CD4-positive, alpha-beta T cell treated with Interleukin-17A for 4 hours (primary cell): Measurements from ENCODE around the gene BIN1.

Experiments
- DNase-seq: peaks from one replicate; pipeline ENCODE4 v3.0.0-alpha.2; 2020; ENCODE audit warnings: mixed read lengths

Gene BIN1

DNA sequence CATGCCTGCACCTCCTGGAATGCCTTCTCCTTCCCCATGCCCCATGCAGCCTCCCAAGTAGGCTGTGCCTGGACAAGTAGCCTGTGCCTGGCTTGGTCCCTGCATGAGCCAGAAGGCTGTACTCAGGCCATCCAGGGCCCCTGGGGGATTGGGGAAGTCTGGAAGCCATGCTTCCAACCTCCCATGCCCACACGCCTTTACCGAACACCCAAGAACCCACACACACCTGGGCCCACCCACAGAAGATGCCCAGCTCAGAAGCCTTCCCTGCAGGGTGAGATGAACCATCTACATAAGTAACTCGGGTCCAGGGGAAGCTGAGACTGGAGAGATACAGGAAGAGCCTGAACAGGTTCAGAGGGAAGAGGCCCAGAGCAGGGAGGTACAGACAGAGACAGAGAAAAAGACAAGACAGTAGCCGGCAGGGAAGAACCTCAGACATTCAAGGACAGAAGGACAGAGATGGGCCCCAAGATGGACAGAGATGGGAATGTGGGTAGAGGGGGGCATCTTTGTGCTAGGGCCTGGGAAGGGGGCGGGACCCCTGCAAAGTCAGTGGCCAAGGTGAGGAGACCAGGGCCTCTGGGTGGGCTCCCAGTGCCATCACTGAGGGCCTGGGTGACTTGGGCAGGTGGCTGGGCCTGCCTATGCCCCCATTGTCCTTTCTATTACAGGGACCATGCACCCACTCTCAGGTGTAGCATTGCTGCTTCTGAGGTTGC lies 4.3 kb downstream of the BIN1 start:
- no peak for DNase-seq

DNA sequence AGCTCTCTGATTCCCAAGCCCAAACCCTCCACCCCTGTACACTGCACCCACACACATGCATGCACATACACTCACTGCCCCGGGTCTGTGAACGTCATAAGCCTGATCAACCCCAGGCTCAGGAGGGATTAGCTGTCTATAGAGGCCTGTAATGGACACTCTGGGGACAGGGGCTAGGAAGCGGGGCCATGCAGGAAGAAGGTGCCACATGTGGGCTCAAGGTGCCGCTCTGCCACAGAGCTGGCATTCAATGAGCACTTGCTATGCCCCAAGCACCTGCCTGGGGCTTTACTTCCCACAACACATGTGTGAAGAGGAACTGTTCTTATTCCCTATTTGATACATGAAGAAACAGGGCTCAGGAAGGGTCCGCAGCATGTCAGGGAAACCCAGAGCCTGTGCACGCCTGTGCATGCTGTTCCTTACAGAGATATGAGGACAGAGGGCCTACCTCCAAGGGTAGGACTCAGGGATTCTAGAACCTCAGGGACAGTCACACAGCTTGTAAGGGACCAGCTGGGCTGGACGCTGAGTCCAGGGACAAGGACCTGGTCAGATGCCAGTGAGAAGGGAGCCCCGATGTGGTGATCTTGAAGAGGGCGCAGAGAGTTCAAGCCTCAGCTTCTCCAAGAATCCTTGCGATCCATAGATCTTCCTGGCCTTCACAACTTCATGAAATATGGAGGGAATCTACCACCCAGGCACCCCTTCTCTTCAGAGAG lies 5.0 kb downstream of the BIN1 start:
- DNase-seq: no peak

DNA sequence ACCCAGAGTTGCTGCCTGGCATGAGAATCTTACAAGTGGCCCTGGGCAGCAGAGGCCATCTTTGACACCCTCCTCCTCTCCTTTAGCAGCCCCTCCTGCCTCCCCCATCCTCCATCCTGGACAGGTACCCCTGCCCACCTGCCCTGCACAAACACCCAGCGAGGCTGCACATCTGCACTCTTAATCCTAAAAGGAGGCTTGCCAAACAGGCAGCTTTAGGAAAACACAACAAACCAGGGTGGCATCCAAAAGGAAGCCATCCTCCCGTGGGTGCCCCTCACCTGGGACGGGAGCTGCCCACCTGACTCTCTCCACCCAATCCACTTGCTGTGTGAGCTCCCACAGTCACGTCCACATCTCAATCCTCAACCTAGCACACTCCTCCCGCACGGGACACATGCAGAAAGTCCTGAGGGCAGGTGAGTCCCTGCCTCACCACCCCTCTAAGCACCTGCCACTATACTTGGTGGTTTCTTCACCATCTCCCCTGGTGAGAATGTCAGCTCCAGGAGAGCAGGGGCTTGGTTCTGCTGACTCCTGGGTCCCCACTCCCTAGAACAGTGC lies 5.8 kb downstream of the BIN1 start:
- no peak for DNase-seq

DNA sequence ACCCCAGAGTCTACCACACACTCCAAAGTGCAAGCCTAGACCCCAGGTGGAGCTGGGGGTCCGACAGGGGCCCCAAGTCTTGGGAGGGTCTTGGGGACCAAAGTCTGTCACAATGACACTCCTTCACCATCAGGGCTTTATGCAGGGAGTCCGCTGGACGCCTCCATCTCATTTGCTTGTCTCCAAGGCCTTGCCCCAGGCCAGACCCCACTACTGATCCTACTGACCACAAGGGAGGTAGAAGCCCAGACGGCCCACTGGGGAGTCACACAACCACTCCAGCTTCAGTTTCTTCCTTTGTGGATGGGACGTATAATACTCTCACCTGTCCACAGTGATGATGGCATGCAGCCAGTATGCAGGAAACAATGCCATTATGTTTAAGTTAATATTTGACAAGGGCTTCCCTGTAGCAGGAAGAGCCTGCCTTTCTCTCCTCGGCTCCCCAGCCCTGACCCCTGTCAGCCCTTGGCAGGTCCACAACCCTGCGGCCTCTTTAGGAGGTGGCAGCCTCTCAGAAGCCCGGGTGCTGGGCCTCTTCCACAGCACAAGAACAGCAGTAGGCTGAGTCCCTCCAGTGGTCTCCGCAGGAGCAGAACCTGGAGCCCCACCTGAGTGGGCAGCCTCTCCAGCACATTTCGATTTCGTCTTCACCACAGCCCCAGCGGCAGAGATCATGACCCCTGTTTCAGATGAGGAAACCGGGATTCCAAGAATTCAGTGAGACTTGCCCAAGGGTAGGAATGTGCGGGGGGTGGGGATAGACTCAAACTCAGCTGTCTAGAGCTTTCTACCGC lies 6.5 kb downstream of the BIN1 start:
- DNase-seq: no peak

DNA sequence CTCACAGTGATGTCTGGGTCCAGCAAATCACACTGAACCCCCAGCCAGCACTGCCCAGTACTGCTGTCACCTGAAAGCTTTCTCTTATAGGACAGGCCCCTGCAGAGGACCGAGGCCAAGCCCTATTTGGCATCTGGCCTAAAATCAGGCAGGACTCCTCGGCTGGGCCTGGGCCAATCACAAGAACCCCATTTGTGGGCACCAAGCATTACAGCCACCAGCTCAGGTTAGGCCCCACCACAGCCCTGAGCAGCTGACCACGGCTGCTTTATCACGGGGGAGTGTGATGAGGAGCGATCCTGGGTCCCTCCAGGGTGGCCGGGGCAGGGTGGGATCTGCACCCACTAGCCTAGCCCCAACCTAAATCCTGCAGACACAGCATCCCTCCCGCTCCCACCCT lies 8.2 kb downstream of the BIN1 start:
- no peak for DNase-seq

DNA sequence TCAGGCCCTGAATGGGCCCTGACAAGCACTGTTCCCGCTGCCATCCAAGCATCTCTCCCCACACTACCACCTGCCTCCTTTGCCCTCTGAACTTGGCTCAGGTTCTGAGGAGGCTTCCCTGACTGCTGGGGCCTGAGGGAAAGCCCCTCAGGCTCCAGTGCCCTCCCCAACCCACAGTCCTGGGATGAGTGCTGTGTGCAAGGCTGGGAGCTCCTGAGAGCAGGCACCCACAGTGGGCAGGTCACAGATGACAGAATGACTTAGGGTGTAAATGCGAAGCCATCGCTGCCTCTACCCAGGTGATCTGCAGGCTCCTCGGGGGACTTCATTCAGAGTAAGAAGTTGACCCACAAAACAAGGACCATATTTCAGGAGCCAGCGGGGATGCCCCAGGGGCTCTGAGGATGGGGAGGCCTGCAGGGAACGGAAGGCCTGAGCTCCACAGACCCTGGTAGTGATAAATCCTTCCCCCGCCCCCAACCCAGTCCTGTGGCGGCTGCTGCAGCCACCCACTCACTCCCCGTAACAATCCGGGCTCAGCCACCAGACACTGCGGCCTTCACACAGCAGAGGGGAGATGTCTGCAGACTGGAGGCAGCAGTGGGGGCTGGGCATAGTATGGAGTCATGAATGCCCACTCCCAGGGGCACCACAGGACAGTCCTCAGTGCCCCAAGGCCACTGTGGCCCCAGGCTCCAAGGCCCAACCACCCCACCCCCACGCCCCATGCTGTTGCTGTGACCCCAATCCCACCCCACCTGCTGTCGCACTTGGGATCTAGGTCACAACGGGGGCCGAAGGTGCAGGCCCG lies 8.9 kb downstream of the BIN1 start:
- DNase-seq: no peak

DNA sequence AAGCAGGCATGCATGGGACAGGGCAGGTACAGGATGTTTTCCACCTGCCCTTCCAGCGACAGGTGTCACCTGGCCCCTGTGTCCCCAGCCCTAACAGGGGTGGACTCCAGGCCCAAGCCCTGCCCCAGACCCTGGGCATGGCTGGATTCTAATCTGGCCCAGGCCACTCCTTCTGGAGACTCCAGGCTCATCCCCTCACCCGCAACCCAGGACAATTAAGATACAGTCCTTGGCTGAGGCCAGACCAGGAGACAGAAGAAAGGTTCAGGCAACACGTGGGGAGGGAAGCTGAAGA lies 9.5 kb downstream of the BIN1 start:
- no peak for DNase-seq

DNA sequence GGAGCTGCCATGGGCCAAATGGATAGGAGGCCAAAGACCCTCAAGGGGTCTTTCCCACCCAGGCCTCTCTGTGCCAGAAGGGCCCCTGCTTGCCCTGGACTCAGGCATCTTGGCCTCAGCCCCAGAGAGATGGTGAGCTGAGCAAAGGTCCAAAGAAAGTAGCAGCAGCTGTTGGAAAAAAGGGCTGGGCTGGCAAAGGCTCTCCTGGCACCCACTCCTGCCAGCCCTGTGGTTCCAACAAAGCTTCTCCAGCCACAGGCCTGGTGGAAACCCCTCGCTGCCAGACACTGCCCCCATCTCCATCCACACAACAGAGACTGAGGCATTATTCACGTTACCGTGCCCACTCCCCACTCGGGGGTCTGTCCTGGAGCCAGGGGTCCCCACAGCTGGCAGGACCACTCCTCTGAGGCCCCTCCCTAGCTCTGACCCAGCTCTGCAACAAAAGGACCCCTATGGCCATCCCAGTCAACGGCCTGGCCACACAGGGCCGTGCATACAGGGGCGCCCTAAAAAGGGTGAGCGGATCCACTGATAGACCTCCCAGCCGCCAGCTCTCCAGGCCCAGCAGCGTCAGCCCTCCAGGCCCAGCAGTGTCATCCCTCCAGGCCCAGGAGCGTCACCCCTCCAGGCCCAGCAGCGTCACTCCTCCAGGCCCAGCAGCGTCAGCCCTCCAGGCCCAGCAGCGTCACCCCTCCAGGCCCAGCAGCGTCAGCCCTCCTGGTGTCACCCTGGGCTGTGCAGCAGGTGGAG lies 10.1 kb downstream of the BIN1 start:
- DNase-seq: no peak

DNA sequence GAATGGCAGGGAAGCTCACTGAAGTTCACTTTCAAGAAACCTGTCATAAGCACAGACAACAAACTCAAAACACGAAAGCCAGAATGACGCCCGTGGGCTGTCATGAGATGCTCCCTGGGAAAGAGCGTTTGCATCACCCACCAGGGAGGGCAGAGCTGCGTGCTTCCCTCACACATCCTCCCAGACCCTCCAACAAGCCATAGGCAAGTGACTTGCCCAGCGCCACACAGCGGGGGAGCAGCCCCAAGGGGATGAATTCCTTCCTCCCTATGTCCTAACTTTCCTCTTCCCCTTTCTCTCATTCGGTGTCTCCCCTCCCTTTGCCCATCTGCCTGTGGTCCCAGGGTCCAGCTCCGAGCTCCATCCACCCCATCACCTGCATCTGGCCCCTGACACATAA lies 10.7 kb downstream of the BIN1 start:
- DNase-seq: no peak

DNA sequence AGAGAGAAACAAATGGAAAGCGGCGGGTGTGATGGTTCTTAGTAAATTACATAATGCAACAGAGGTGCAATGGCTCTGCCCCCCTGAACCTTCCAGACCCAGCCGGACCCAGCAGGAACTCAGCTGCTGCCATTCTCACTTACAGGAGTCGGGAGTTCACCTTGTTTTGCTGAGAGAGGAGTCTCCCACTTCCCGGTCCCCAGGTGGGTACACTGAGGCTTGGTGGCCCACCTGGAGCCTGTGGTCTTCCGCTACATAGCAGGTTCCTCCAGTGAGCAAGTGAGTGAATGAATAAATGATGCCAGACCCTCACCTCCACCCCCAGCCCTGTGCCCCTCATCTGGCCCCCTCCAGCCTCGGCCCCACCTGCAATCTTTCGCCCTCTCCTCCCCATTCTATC lies 11.2 kb downstream of the BIN1 start:
- no peak for DNase-seq

DNA sequence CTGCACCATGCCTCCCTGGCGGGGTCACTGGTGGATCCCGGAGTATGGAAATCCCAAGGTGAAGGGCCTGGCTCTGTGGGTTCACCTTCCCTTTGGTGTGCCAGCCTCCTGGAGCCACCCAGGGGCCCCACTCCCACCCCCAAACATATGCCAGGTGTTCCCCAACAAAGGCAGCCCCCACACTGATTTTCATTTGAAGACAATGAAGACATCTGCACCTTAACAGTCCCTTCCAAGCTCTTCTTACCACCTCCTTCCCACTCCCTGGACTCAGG lies 11.7 kb downstream of the BIN1 start:
- DNase-seq: no peak

DNA sequence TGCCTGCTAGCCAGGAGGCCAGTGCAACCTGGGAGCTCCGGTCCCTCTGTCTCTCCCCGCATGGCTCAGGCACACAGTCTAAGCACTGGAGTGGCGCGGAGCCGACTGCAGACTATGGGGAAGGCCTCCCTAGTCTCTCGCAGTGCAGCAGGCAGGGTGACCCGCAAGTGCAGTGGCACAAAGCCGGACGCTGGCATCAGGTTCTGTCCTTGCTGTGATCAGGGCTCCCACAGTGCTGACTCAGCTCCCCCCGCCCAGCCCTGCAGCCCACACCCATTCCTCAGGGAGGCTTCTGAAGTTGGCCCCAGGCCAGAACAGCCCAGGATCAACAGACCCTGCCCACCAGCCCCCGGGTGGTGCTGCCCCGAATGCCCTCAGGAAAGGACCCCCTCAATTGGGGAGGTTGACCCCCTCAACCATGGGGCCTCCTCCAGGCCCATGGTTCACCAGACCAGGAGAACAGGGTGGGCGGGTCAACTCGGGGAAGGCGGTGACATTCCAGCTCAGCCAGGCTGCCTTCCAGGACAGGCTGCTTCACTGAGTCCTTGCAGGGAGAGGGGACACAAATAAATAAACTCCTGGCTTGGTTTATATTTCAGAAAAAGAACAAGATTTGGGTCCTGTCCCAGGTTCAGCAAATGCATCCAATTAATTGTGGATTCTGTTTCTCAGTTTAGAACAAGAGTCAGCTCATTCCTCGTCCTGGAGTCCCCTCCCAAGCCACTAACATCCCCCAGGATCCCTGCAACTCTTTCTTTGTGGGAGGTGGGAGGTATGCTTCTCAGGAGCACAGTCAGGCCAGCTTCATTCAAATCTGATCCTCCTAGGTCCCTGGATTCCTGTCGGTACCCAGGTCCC lies 12.2 kb downstream of the BIN1 start:
- no peak for DNase-seq

DNA sequence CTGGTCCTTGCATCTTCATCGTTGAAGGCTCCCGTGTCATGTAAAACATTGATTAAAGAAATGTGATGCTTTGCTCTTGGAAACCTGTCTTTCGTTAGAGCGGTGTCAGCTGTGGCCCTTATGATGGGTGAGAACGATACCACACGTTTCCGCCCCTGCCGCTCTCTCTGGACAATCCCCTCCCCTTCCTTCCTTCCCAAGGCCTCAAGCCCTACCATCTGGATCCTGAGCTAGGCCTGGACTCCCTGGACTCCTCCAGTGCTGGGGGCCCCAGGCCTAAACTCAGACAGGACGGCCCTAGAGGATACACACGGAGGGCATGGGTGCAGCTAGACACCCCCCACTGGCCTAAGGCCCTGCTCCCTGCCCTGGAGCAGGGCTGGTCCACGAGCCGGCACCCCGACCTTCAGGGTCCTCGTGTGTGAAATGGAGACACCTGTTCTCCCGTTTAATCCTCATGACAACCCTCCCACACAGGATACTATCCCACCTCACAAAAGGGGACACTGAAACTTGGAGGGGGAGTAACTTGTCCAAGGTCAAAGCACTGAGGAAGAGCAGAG lies 13.2 kb downstream of the BIN1 start:
- no peak for DNase-seq

DNA sequence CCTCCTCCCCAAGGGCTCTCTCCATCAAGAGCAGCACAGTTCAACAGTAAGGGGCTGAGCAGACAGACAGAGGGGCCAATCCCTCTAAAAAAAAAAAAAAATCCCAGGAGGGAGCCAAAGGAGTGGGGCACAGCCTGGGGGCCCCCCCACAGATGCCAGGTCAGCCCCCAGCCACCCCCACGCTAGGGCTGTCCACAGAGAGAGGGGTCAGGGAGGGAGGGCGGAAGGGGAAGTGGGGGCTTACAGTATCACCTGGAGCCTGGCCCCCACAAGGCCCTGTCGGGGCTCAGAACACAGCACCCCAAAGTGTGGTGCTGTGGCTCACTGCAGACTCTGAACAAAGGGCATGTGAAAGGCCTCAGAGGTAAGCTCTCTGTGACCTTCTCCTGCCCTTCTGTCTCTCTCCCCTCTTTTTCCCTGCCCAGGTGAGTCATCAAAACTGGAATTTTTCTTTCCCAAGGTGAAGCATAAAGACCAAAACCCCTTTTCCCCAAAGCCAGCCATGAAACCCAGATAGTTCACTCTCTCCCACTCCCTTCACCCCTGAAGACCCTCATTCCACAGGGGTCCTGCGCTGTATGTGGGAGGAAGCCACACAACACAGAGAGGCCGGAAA lies 13.9 kb downstream of the BIN1 start:
- no peak for DNase-seq

DNA sequence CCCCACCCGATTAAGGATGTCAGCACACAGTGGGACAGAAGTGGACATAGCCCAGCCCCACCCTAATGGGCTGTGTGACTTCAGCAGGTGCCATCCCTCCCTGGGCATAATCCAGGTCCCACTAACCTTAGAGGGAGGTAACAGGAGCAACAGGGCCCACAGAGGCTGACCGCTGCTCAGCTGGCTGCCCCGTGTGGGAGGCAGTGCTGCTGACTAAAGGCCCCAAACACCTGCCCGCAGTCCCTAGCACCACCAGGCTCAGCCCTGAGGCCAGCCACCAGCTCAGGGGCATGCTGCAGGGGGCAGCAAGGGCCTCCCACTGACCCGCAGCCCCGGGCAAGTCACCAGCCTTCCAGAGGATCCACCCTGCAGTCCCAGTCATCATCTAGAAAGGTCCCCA lies 14.6 kb downstream of the BIN1 start:
- DNase-seq: no peak

DNA sequence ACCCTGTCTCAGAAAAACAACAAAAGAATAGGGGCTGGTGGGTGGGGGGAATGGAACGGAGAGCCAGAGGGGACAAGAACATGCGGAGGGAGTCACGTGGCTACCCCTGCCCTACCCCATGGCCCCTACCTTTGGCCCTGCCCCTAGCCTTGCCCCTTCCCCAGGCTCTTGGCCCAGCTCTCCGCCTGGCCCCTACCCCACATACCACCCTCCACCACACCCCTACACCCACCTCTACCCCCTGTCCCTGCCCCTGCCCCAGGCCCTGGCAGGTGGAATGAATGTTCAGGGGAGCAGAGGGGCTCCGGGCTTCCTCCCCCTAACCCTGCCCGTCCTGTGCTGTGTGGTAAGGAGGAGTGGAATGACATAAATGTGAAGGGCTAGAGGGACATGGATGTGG lies 15.1 kb downstream of the BIN1 start:
- DNase-seq: no peak

DNA sequence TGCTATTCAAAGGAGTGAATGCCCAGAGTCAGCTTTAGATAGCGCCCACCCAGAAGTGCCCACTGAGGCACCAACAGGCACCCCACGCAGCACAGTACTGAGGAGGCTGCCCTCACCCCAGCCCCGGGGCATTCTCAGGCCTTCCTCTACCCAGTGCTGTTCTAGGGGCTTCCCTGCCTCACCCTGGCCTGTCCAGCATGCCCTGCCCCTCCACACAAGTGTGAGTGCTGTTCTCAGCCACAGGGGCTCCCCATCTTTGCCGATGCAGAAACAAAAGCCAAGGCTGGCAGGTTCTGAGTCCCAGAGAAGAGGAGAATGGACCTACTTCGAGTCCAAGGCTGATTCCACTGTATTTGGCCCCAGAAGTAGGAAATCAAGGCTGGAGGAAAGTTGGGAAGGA lies 15.8 kb downstream of the BIN1 start:
- no peak for DNase-seq

DNA sequence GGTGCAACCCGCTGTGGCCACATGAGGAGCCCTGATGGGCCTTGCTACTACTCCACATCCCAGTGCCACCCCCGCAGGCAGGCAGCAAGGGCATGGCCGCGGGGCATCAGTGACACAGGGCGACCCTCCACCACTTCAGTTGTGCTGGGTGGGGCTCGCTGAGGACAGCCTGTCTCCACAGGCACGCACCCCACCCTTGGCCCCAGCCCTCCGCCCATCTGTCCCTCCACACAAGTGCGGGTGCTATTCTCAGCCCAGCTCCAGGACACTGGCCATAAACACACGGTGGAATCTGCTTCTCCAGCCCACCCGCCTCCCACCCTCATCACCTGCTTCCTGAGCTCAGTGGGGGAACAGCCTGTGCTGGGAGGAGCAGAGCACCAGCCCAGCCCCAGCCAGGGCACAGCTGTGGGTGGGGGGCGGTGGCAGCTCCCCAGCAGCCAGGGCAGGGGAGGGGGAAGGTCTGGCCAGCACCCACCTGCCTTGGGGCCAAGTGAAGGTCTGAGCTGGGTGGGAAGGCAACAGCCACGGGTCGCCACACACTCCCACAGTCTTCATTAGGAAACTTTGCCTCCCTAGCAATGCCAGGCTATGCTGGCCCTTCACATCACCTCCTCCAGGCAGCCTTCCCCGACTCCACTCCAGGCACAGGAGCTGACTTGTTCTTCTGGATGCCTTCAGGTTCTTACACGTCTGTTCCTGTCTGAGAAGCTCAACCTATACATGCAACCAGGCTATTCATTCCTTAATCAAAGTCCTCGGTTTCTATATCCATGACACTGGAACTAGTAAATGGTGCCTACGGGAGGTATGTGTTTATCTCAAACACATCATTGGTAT lies 16.5 kb downstream of the BIN1 start:
- DNase-seq: no peak

DNA sequence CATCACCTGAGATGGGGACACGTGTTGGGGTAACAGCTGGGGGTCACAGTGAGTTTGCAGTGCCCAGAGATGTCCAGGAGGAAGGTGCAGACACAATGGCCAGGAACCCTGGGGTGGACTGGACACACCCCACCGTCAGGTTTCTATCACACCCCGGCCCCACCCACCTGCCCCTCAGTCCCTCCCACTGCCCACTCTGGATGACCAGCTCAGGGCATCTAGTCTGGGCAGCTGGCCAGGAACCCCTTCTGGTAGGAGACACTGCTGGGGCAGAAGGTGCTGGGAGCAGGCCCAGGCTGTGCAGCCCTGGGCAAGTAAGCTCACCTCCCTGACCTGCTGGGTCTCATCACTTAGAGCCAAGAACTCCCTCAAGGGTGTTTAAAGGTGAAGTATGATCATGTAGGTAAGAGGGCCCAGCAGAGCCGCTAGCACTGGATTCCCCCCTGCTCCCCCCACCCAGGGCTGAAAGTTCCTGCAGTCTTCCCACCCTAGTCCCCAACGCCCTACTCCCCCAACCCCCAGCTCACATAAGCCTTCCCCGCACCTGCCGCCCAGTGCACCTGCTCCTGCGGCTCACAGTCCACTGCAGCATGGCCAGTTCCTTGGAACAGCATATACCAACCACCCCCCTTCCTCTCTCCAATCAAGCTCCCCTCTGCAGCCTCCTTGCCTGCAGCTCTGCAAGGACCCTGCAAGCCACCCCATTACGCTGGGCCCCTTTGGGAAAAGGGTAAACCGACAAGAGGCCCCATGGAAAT lies 17.3 kb downstream of the BIN1 start:
- no peak for DNase-seq
